Activated CD4-positive, alpha-beta T cell treated with anti-CD3 and anti-CD28 coated beads for 24 hours (primary cell): ENCODE measurements around the gene PPP4R3A.
"Not testable (repeated sequence)": the region's sequence is repeated elsewhere in the genome, so short reads cannot be mapped to it uniquely, and the experiment has no call there.

ENCODE experiments used
- DNase-seq, 2 donors: peaks; one replicate each; pipeline ENCODE4 v3.0.0-alpha.2; 2020; ENCODE audit warnings: low read depth in 2 of 2

Gene PPP4R3A

GRCh38 chr14:91510171-91511042 is at the start of gene PPP4R3A:
Gene PPP4R3A, minus strand, starts transcription at chr14:91510310. Its CDS starts 663 bp downstream, at chr14:91509647.
- peak; percentile 87 to 90 for DNase-seq

- no peak for DNase-seq
Observed at GRCh38 chr14:91555531-91555930, 45.4 kb upstream of the PPP4R3A start.

- no peak for DNase-seq
Observed at GRCh38 chr14:91554535-91555332, 44.6 kb upstream of the PPP4R3A start.

DNA sequence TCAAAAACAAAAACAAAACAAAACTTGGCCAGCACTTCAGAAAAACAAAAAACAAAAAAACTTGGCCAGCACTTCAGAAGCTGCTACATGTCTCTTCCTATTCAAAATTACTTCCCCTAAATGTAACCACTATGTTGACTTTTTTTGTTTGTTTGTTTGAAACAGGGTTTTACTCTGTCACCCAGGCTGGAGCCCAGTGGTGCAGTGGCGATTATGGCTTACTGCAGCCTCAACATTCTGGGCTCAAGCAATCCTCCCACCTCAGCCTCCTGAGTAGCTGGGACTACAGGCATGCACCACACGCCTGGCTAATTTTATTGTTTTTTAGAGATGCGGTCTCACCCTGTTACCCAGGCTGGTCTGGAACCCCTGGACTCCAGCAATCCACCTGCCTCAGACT is 38.0 kb upstream of the PPP4R3A start:
- DNase-seq, result no peak

DNA sequence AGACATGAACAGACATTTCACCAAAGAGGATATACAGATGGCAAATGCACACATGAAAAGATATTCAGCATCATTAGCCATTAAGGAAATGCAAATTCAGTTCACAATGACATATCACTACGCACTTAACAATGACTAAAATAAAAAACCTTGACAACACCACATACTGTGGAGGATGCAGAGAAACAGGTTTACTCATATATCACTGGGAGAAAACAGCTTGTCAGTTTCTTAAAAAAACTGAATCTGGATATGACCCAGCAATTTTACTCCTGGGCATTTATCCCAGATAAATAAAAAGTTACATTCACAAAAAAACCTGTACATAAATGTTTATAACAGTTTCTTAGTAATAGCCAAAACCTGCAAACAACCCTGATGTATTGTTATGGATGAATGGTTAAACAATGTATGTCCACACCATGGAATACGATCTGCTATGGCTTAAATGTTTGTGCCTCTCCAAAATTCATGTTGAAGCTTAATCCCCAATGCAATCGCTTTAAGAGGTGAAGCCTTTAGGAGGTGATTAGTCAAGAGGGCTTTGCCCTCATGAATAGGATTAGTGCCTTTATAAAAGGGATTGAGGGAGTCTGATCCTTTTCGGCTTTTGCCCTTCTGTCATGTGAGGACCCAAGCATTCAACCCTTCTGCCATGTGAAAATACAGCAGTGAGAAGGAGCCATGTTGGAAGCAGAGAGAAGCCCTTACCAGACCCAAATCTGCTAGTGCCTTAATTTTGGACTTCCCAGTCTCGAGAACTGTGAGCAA is 36.0 kb upstream of the PPP4R3A start:
- DNase-seq, result no peak

DNA sequence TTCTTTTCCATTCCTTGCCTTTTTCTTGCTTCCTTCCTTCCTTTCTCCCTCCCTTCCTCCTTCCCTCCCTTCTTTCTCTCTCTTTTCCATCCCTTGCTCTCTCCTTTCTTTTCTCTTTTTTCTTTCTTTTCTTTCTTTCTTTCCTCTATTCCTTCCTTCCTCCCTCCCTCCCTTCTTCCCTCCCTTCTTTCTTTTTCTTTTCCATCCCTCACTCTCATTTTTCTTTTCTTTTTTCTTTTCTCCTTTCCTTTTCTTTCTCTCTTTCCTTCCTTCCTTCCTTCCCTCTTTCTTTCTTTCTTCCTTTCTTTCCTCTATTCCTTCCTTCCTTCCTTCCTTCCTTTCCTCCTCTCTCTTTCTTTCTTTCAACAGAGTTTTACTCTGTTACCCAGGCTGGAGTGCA is 35.1 kb upstream of the PPP4R3A start:
- no peak for DNase-seq

- no peak for DNase-seq
Observed at GRCh38 chr14:91536327-91536726, 26.2 kb upstream of the PPP4R3A start.

DNA sequence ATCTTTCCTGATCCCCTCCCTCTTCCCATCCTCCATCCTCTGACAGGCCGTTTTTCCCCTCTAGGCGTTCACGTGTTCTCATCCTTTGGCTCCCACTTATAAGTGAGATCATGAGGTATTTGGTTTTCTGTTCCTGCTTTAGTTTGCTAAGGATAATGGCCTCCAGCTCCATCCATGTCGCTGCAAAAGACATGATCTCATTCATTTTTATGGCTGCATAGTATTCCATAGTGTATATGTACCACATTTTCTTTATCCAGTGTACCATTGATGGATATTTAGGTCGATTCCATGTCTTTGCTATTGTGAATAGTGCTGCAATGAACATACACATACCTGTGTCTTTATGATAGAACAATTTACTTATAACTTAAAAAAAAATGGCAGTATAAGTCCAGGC is 23.9 kb upstream of the PPP4R3A start:
- not testable (repeated sequence) for DNase-seq

DNA sequence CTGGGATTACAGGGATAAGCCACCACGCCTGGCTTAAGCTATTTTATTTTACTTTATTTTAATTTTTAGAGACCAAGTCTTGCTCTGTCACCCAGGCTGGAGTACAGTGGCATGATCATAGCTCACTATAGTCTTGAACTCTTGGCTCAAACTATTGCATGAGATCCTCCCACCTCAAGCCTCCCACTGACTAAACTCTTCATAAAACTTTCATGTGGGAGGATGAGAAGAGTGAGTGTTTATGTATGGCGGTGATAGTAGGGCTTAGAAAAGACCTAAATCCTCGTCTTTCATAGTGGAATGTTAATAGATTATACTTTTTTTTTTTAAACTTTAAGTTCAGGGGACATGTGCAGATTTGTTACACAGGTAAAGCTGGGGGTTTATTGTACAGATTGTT is 23.5 kb upstream of the PPP4R3A start:
- DNase-seq, result no peak

- DNase-seq, result no peak
Observed at GRCh38 chr14:91523972-91524371, 13.9 kb upstream of the PPP4R3A start.

- no peak for DNase-seq
Observed at GRCh38 chr14:91521061-91521640, 11.0 kb upstream of the PPP4R3A start.

DNA sequence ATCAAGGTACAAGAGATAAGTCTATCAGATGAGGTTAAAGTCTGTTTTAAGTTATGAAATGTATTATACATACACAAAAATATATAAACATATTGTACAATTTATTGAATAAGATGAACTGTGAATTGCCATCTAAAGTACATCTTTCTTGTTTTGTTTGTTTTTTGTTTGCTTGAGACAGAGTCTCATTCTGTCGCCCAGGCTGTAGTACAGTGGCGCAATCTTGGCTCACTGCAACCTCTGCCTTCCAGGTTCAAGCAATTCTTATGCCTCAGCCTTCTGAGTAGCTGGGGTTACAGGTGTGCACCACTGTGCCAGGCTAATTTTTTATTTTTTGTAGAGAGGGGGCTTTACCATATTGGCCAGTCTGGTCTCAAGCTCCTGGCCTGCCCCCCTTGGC is 10.0 kb upstream of the PPP4R3A start:
- DNase-seq, result no peak

DNA sequence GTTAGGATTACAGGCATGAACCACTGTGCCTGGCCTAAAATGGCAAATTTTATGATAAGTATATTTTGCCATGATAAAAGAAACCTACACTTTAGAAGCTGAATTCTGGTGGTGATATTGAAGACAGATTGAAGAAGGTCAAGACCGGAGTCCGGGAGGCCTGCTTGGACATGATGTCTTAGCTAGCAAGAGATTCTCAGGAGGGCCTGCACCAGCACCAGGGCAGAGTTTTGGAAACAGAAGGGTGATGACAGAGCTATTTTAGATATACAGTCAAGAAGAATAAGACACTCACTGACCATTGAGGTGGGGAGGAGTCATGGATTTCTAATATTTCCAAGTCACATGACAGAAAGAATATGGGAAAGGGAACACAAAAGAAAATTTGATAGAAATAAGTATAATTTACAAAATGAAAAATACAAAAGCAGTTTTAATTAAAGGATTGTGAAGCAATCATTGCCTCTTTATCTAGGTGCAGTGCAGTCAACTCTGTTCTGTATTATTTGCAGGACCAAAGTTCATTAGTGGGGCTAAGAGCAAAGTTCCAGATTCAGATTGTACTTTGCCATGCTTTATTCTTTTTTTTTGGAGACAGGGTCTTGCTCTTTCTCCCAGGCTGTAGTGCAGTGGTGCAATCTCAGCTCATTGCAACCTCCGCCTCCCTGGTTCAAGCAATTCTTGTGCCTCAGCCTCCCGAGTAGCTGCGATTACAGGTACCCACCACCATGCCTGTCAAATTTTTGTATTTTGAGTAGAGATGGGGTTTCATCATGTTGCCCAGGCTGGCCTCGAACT is 9.3 kb upstream of the PPP4R3A start:
- DNase-seq, result no peak

- no peak for DNase-seq
Observed at GRCh38 chr14:91516663-91517388, 6.7 kb upstream of the PPP4R3A start.

- no peak for DNase-seq
Observed at GRCh38 chr14:91515979-91516378, 5.9 kb upstream of the PPP4R3A start.

- DNase-seq, result no peak
Observed at GRCh38 chr14:91511043-91511383, 903 bp upstream of the PPP4R3A start.

DNA sequence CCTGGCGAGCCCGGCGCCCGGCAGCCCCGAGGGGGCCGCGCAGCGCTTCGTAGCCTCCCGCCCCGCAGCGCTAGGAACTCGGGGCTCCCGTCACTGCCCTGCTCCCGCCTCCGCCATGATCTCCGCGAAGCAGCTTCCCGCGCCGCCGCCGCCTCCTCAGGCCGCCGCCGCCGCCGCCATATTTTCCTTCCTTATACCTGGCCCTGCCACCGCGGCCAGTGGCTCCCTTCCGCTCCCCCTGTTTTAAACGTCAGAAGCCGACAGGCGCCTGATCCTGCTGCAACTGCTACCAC is 286 bp downstream of the PPP4R3A start:
- DNase-seq, result no peak

- DNase-seq, result peak in 1 of 2 donors; percentile 18
Observed at GRCh38 chr14:91509083-91509877, 830 bp downstream of the PPP4R3A start.

- no peak for DNase-seq
Observed at GRCh38 chr14:91508105-91508504, 2.0 kb downstream of the PPP4R3A start.

GRCh38 chr14:91506226-91506625 is 3.9 kb downstream of the PPP4R3A start:
- DNase-seq, result no peak
